CD4-positive, alpha-beta T cell treated with Interleukin-17A for 1 hour (primary cell): Measurements from ENCODE around the gene RBM33.

ENCODE experiments used
- DNase-seq: peaks from one replicate; pipeline ENCODE4 v3.0.0-alpha.2; 2020

RBM33 gene

DNA sequence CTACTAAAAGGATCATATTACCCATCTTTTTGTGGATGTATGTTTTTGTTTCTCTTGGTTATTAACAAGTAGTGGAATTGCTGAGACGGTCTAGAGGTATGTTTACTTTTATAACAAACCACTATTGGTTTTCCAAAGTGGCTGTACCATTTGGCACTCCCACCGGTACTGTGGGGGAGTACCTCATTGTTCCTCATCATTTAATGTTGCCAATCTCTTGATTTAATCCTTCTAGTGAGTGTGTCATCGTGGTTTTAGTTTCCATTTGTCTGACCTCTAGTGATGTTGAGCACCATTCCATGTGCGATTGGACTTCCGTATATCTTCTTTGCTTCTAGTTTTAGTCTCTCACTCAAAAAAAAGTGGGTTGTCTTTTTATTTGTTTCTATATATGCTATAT, 50.4 kb downstream of the RBM33 start:
- DNase-seq = no peak

DNA sequence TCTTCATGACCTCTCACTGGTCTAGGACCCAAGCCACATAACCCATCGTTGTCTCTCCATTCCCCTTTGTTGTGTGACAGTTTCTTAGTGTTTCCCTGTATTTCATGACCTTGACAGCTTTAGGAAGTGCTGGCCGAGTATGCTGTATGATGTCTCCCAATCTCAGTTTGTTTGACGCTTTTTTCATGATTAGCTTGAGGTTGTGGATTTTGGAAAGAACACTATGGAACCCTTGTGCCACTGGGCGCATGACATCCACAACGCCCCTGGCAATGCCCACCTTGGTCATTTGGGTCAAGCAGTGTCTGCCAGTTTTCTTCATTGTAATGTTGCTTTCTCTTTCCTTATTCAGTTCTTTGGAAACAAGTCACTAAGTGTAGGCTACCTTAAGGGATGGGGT, 52.3 kb downstream of the RBM33 start:
- DNase-seq = no peak

DNA sequence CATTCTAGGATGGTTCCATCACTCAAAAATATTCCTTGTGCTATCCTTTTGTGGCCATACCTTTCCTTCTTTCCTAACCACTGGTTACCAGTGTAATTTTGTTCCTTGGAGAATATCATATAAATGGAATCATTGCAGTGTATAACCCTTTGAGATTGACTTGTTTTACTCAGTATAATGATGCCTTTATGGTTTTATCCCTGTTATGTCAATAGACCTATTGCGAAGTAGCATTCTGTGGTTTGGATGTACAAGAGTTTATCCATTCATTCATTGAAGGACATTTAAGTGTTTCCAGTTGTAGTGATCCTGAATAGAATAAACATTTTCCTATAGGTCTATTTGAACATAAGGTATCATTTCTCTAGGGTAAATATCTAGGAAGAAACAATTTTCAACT, 54.2 kb downstream of the RBM33 start:
- no peak for DNase-seq

DNA sequence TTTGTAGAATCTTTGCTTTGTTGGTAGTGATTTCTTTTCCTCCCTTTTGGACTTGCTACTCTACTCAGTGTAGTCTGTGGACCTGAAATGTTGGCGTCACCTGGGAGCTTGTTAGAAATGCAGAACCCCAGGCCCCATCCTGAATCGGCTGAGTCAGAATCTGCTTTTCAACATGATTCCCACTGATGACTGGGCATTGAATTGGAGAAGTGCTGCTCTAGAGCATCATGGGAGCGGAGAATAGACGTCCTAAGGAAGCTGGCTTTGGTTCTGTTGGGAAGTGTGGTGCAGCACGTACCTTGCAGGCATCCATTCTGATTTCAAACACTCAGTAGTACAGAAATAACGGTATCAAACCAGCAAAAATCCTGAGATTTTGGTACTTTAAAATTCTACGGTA, 54.7 kb downstream of the RBM33 start:
- DNase-seq = no peak

DNA sequence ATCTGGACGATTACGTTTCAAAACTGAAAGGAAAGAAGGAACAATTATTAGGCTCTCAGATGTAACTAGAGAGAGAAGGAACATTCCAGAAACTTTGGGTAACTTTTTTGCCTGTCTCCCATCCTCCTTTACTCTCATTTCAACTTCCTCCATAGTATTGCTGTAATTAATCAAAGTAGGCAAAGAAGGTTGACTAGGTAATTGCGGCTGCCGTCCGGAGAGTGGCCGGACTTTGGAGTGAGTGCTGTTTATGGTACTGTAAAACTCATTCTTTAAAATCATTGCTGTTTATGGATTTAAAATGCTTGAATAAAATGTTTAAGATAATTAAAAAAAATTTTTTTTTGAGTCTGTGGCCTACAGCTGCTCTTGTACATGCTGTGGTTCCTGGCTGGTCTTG, 56.4 kb downstream of the RBM33 start:
- DNase-seq = no peak

DNA sequence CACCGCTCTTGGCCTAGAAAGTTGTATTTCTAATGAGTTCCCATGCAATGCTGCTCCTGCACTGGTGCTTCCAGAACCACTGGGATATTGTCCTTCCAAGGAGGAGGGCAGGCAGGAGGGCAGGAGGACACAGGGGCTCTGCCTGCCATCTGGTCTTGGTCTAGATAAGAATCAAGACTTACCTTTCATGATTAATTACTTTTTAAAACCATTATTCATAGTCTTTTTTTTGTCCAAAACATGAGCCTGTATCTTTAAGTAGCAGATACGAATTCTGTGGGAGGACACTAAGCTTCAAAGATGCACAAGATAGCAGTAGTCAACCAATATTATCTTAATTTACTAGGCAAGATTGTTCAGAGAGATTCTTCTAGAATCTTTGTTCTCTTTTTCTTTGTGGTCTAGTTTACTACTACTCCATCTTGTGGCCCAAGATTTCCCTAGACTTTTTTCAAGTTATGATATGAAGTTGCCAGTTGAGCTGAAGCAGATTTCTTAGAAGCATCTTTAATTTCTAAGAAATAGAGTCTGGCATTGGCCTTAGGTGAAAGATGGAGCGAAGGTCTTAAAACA, 57.6 kb downstream of the RBM33 start:
- no peak for DNase-seq

DNA sequence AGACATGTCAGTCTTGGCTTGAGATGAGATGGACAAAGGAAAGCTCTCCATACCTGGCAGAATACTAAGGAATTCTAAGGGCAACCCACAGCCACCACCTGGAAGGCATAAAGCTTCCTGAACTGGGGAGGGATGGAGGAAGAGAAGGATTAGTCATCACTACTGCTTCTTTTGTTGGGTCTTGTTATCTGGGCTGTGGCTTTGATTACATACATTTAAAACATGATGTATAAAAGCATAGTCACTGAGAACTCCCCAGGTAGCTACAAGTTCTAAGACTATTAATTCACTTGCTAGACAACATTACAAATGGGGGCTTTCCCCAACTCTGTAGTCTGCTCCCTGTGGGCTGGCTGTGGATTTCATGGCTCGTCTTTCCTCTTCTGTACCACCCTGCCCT, 58.2 kb downstream of the RBM33 start:
- DNase-seq = no peak

DNA sequence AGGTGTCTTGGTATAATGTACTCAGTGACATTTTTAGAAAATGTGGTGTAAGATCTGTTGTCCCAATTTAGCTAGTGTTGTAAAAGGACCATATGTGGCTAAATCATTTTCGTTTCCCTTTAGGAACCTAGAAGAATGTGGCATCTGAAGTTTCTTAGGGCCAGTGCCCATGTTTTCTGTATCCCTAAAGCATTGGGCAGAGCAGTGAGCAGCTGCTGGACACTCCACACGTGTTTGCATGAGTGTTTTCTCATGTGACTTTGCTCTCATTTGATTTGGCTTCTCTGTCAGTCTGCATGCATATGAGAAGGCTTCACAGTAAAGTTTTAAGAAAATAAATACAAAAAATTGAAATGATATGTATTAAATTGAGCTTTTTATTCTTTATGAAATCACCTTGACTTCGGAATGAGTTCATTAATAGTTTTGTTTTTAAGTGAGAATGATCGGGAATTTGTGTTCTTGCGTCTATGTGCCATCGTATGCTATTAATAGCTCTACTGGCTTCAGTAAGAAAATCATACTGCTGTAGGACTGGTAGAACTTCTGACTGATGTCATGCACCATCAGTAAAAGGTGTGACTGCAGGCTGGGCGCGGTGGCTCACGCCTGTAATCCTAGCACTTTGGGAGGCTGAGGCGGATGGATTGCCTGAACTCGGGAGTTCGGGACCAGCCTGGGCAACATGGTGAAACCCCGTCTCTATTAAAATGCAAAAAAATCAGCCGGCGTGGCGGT, 61.3 kb downstream of the RBM33 start:
- no peak for DNase-seq

DNA sequence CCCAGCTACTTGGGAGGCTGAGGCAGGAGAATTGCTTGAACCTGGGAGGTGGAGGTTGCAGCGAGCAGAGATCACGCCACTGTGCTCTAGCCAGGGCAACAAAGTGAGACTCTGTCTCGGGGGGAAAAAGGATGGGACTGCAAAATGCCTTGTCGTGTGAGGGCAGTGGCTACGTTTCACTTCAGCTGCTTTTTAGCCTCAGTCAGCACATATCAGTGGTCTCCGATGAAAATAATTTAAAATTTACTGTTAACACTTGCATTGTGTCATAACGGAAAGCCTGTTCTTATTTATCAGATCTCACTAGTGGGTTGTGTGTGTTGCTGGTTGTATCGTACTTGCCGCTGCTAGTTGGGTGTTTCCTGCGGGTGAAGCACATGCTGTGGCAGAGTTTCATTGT, 61.9 kb downstream of the RBM33 start:
- DNase-seq = no peak

DNA sequence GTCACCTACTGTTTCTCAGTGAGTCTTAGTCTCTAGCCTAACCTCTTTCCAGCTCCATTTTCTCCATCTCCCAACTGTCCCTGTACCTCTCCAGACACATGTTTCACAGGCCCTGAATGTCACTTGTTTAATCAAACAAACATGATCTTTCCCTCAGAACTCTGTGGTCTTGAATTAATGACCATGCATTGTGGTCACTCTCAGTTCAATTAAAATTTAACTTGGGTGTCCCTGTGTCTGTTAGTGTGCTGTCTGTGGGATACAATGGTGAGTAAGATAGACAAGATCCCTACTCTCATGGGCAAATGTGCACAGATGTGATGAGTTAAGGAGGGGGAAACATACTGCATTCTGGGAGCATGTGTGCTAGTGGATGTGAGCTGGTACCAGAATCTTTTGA, 65.0 kb downstream of the RBM33 start:
- DNase-seq = no peak

DNA sequence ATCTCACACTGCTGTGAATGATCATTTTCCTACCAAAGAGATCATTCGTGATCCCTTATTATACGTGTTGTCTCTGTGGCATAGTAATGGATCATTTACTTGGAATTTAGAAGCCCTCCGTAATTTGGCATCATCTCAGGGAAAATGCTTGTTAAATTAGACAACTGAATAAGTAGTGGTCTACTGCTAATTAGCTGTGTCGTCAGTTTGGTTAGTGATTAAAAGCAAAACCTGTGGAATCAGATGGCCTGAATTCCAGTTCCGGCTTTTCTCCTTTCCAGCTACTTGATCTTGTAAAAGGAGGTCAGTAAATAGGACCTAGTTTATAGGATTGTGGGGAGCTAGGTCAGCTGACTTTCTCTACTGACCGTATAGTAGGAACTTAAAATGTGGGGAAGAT, 65.6 kb downstream of the RBM33 start:
- no peak for DNase-seq

DNA sequence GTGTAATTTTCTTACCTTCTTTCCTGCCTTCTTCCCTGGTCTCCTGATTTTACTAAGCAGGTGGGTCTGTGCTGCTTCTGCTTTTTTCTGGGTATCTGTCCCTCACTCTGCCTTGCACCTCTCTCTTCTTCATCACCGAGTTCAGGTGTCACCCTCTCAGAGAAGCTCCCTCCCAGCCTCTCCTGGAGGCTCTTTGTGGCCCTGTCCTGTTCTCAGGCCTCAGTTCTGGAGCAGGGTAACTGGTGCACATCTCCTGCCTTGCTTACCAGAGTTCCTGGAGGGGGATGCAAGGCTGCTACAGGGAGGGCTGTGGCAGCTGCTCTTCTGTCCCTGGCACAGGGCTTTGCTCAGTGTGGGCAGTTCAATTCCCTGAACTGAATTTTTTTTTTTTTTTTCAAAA, 66.1 kb downstream of the RBM33 start:
- no peak for DNase-seq

DNA sequence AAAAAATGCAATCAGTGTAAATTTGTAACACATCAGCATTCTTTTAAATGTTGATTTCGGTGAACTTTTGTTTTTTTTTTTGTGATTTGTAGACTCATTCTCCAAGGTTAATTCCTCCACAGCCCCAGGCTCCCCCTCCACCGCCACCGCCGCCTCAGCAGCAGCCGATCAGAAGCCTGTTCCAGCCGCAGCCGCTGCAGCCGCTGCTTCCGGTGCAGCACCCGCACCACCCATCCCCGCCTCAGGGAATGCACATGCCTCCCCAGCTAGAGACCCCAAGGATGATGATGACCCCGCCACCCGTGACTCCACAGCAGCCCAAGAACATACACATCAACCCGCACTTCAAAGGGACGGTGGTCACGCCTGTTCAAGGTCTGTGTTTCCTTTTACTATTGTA, 66.6 kb downstream of the RBM33 start:
- DNase-seq = no peak

DNA sequence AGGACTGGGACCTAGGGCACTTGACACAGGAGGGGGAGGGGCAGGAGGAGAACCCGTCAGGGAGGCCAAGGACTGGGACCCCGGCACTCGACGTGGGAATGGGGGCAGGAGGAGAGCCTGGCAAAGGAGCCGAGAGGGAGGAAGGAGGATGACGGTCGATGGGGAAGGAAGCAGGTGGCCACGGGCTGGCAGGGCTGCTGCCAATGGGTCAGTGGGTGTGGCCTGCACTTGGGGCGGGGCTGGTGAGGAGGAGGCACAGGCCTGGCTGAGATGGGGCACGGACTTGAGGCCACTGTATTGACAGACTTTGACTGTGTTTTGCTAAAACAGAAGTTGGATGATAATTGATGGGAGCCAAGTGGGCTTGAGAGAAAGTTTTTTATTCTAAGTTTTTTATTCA, 68.9 kb downstream of the RBM33 start:
- DNase-seq = no peak

DNA sequence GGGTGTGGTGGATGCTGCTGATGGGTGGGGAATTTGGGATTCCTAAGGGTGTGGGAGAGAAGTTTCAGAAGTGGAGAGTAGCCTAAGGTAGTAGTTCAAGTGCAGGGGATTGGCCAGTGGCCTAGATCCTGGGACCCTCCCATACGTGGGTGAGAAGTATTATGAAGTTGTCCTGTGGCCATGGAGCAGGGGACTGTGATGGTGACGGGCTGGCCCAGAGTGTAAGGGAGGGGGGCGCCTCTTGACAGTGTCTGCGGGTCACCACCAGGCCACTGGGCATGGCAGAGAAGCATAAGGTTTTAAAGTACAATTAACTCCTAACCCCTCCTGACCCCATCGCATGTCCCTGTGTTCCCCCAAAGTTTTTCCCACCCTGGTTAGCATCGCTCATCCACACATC, 70.2 kb downstream of the RBM33 start:
- DNase-seq = no peak

DNA sequence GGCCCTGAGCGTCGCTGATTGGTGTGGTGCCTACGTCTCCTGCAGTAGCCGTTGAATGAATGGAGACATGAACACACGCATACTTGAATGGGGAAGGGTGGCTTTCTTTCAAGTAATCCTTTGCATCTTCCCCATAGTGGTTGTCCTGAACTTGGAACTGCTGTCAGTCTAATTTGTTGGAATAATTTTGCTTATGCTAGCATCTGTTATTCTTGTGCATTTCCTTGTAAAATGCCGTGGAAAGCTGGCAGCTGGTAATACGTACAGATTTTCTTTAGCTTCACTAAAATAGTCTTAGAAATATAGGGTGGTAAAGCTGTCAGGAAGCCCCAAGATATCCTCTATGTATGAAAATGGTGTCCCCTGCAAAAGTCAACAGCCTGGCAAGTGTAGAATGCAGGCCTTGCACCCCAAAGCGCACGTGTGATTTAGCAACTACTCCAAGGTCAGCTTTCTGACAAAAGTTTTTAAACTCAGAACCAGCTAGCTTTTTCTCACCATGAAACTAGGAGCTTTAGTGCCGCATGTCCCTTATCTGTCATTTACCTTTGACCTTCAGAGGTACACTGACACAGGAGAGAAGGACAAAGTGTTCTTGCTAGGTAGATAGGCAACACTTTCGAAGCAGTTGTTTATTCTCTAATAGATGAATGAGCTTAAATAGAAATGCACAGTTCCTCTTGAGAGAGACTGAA, 70.8 kb downstream of the RBM33 start:
- no peak for DNase-seq

DNA sequence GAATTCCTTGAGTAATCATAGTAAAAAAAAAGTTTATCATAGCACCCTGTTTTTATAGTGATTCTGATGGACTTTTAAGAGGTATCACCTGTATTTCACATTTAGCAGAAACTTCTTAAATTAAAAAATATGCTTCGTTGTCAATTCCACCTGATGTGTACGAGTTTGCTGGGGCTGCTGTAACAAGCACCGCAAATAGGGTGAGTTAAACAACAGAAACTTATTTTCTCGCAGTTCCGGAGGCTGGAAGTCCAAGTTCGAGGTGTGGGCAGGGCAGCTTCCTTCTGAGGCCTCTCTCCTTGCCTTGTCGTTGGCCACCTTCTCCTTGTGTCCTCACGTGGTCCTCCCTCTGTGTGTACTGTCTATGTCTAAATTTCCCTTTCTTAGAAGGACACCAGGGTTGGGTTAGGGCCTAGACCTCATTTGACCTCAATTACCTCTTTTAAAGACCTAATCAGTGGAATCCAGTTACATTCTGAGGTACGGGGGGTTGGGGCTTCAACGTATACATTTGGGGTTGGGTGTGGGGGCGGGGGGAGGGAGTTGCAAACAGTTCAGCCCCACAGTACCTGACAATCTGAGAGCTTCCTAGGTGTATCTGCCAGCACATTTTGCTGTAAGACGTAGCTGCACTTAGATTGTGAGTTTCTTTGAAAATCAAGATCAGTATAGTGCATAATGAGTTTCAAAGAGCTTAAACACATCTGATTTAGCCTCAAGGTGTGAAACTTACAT, 72.7 kb downstream of the RBM33 start:
- DNase-seq = no peak

DNA sequence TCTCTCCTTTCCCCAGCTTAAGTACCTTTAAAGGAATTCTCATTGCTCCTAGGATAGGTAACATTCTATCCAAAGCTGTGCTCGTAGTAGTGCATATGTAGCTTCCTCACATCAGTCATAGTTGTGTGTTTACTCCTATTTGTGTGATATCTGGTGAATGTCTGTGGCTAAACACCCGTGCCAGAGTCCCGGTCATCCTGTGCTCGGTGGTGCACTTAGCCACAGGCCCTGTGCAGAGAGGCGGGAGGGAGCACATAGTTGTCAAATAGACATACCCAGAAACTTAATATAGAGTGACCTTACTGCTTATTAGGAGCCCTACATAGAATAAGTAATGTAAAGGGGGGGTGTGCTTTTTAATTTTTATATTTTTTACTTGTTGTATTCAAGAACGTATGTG, 76.6 kb downstream of the RBM33 start:
- DNase-seq = no peak

DNA sequence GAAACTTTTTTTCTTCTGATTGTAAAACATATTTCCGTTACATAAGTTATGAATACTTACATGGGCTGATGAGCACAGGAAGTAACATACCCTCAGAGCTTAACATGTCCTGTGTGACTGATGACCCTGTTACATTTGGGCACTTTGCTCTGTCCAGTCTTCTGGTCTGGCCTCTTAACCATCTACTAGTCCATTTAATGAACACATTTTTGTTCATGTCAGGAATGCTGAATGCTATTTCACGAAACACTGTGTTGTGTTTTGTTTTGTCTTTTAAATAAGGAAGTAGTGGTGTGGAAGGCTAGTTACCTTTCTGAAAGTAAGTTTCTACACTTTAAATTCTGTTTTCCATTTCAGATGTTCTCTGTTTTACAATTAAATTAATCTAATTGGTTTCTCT, 77.7 kb downstream of the RBM33 start:
- no peak for DNase-seq

DNA sequence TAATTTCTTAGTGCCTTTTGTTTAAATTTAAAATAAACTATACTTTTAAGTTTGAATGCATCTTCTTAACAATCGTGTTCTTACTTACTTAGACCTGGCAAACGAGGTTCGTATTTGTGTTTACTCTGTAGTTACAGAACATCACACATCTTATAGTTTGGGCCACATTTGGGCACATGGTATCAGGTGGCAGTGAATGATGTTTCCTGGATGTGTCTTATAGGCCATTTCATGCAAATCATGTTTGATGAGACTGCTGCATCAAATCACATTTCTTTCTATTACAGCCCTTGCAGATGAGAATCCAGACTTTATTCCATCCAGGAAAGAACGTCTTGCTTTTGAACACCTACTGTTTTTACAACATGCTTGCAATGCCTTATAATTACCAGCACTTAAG, 78.5 kb downstream of the RBM33 start:
- DNase-seq = no peak

DNA sequence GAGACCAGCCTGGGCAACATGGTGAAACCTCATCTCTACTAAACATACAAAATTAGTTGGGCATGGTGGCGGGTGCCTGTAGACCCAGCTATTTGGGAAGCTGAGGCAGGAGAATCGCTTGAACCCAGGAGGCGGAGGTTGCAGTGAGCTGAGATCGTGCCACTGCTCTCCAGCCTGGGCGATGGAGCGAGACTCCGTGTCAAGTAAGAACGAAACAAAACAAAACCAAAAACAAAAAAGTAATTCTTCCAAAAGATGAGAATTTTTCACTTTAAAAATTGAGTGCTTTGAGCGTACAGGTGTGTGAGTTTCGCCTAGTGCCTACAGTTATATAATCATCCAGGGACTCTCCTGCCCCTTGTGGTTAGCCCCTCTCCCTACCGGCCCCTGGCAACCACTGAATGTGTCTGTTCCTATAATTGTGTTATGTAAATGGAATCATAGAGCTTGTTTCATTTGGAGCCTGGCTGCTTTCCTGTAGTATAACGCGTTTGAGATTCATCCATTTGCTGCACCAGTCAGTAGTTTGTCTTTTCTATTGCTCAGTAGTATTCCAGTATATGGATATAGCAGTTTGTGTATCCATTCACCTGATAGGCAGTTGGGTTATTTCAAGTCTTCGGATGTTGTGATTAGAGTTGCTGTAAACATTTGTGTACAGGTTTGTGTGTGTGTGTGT, 80.0 kb downstream of the RBM33 start:
- DNase-seq = no peak

DNA sequence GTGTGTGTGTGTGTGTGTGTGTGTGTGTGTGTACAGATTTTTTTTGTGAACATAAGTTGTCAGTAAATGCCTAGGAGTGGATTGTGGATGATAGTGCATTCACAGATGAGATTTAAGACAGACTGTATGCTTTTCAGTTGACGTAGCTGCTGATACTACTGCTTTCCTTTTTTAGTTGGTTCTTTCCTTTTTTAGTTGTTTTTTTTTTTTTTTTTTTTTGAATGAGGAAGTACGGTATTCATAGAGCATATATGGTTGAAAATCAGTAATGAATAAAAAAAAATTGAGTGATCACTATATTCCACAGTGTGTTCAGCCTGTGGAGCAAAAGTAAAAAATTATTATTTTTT, 80.5 kb downstream of the RBM33 start:
- DNase-seq = no peak

DNA sequence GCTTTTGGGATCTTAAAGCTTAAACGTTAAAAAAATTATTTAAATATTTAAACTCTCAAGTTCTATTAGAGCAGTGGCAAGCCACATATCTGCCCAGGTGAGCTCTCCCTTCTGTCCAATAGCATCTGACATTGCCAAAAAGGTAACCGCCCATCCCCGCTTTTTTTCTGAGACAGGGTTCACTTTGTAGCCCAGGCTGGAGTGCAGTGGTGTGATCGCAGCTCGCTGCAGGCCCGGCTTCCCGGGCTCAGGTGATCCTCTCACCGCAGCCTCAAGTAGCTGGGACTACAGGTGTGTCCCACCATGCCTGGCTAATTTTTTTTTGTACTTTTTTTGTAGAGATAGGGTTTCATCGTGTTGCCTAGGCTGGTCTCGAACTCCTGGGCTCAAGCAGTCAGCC, 83.2 kb downstream of the RBM33 start:
- DNase-seq = no peak

DNA sequence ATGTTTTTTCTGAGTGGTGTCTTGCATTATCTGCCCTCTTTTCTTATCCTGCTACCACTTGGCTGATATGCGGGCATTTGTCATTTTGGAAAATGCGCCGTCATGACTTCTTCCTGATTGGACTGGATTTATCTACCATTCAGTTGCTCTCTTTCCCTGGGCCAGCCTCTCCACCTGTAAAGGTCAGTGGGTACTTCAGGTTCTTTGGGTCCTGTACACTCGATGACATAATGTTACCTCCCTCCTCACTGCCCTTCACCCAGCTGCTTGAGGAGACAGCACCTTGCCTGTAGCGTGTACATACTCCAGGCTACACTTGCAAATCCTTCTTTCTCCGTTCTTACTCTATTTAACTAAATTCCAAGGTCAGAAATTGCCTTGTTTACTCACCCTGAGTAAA, 83.7 kb downstream of the RBM33 start:
- DNase-seq = no peak
